Measurements from ENCODE around the gene DAD1. TPM values are rescaled to one million over a fixed set of nuclear protein-coding genes. Genes with fewer than 3 reads are reported as not detected.

DAD1 gene
- total RNA-seq, 5 donors from 2014 or later (not counting 1 experiment from before 2014, with no cell fraction given): 80.9 to 127 (median 113) TPM

DNA sequence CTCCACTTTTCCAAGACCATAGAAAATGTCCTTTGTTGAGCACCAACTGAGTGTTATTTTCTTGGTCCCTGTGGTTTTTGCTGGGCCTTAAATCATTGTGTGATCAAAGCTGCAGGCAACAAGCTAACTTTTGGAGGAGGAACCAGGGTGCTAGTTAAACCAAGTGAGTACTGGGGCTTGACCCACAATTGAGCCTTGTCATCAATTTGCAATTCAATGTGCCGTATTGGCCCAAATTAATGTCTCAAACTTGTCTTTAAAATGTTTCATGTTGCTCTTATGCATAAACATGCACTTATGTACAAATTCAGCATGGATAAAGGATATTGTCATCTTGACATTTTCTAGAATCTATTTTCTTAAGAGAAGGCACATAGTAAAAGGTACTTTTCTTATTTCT, 62.3 kb downstream of the DAD1 start:
- no CpG with 5 or more reads among the region's 1 CpG for WGBS (ENCODE audit: insufficient coverage)
- H3K9me3 Mint-ChIP-seq: no peaks in the 10 kb centered on the region
- H3K4me3 ChIP-seq (ENCODE audit: control insufficient read depth in 1 of 2, extremely low read depth in 1 of 2, low read length in 1 of 2): peak overlapping the region; percentile 35 to 47

DNA sequence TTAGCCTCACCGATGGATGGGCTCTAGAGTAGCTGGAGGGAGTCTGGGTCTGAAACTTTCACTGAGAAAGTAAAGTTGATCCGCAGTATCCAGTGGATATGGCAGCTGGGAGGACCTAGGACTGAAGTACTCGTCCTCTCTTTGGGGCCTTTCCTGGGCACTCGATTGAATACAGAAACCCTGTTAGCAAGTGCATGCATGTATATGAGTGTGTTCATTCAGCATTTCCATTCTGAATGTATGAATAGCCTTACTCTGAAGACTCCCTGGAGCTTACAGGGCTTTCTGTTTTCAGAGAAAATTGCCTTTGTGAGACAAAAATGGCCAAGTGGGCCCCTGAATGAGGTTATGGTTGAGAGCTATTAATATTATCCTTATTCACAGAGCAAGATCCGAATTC, 62.8 kb downstream of the DAD1 start:
- 40% methylated on average over 1 of the region's 5 CpGs for WGBS (ENCODE audit: insufficient coverage)
- Mint-ChIP-seq H3K27me3 (no peaks in the 10 kb centered on the region), H3K4me1 (peaks cover 91 to 96% (median 94%) of the 10 kb centered on the region in 3 donors), H3K4me3 (peak overlapping the region; percentile 82 to 86 (median 84)), H3K9me3 (no peaks in the 10 kb centered on the region), H3K27ac (peak overlapping the region; percentile 99), H3K36me3 (peaks cover 78% of the 10 kb centered on the region)
- Histone ChIP-seq H3K9me3 (no peaks in the 10 kb centered on the region), H3K4me3 (ENCODE audit: control insufficient read depth in 1 of 2, extremely low read depth in 1 of 2, low read length in 1 of 2) (peak overlapping the region; percentile 35 to 47), H3K27ac (ENCODE audit: low read length) (peak overlapping the region; percentile 90), H3K27me3 (replicated peaks in 1 of 2; ENCODE audit: control insufficient read depth in 2 of 2, extremely low read depth in 1 of 2, insufficient read depth in 2 of 2, low read length in 1 of 2) (no peaks in the 10 kb centered on the region), H3K4me1 (ENCODE audit: control insufficient read depth in 1 of 2, extremely low read depth in 1 of 2, insufficient read depth in 2 of 2, low read length in 2 of 2) (peaks cover 66 to 74% of the 10 kb centered on the region in 2 experiments), H3K36me3 (ENCODE audit: control insufficient read depth in 2 of 2, extremely low read depth in 1 of 2, insufficient read depth in 1 of 2, low read length in 1 of 2) (peaks cover 0 to 82% of the 10 kb centered on the region in 2 donors)
- CTCF ChIA-PET: interaction anchor here in 1 of 2 donors (0.8 to 2.6 kb wide), 7 partner anchors 10 to 30 kb away, joined by 3 to 9 read pairs (median 3); no protein-coding TSS in a partner anchor
- POLR2A ChIA-PET: interaction anchor here (0.9 to 5.0 kb wide), 4 partner anchors 15 to 29 kb away, joined by 3 to 45 read pairs (median 4); no protein-coding TSS in a partner anchor
- ATAC-seq (replicated peaks in 1 of 4): peak in 2 of 4 experiments; percentile 10 to 18
- no peak for DNase-seq

More for the DNA sequence above, 62.3 kb downstream of the DAD1 start:
- Histone ChIP-seq H3K36me3 (ENCODE audit: control insufficient read depth in 2 of 2, extremely low read depth in 1 of 2, insufficient read depth in 1 of 2, low read length in 1 of 2) (peaks cover 0 to 82% of the 10 kb centered on the region in 2 donors), H3K9me3 (no peaks in the 10 kb centered on the region), H3K27ac (ENCODE audit: low read length) (peak overlapping the region; percentile 90), H3K27me3 (replicated peaks in 1 of 2; ENCODE audit: control insufficient read depth in 2 of 2, extremely low read depth in 1 of 2, insufficient read depth in 2 of 2, low read length in 1 of 2) (no peaks in the 10 kb centered on the region), H3K4me1 (ENCODE audit: control insufficient read depth in 1 of 2, extremely low read depth in 1 of 2, insufficient read depth in 2 of 2, low read length in 2 of 2) (peaks cover 70 to 74% of the 10 kb centered on the region in 2 experiments)
- ATAC-seq (replicated peaks in 1 of 4): no peak
- Mint-ChIP-seq H3K36me3 (peaks cover 78% of the 10 kb centered on the region), H3K4me3 (peak overlapping the region; percentile 82 to 86 (median 84)), H3K4me1 (peaks cover 91 to 96% (median 94%) of the 10 kb centered on the region in 3 donors), H3K27ac (peak overlapping the region; percentile 99), H3K27me3 (no peaks in the 10 kb centered on the region)
- CTCF ChIA-PET: interaction anchor here (0.6 to 2.6 kb wide), 8 partner anchors 10 to 325 kb away, joined by 3 to 9 read pairs (median 3); no protein-coding TSS in a partner anchor
- no peak for DNase-seq
- POLR2A ChIA-PET: interaction anchor here (1.2 to 5.0 kb wide), 3 partner anchors 16 to 20 kb away, joined by 3 to 45 read pairs (median 4); no protein-coding TSS in a partner anchor

DNA sequence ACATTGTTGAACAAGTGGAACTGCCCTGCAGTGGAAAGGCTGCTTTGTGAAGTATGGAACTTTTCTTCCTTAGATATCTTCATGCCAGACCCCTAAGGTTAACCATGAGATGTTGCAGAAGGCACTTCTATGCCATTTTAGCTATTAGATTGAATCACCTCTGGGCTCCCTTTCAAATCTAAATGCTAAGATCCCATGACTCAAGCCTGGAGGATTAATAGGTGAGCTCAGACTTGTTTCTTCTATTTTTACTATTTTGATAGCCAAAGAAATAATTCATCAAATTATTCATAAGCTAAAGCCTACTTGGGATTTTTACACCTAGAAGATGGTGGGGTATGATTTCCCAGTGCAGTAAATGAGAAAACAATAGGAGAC, 64.3 kb downstream of the DAD1 start:
- peaks cover 67 to 76% of the 10 kb centered on the region in 2 experiments for H3K4me1 ChIP-seq (ENCODE audit: control insufficient read depth in 1 of 2, extremely low read depth in 1 of 2, insufficient read depth in 2 of 2, low read length in 2 of 2)

DNA sequence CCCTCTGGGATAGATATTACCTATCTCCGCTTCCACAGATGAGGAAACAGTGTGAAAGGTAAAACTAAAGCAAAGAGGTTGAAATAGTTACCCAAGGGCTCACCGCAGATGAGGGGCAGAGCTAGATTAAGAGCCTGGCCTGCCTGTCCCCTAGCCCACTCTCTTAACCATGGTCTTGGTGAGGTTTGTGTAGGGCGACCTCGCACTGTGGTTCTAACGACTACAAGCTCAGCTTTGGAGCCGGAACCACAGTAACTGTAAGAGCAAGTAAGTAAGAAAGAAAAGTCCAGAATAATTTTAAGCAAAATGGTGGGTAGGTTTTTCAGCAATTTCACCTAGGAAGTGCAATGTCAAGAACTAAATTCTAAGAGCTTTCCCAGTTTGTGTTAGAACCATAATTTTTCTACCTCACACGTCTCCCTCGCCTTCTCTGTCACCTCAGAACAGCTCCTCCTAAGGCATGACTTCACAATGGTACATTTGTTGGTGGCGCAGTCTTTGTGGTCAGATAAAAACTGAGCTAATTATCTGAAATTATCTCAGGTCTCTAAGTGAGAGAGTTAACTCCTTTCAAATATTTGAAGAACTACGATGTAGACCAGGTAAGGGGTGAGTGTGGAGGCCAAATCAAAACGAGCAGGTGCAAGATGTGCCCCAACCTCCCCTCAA, 64.8 kb downstream of the DAD1 start:
- DNase-seq (peak in 1 of 35 experiments; percentile 62), ATAC-seq (replicated peaks in 1 of 4) (peak in 2 of 4 experiments; percentile 6 to 28)
- Mint-ChIP-seq H3K4me3 (peak overlapping the region; percentile 82 to 86 (median 84)), H3K9me3 (no peaks in the 10 kb centered on the region), H3K27ac (peak overlapping the region; percentile 99), H3K27me3 (no peaks in the 10 kb centered on the region), H3K36me3 (peaks cover 84% of the 10 kb centered on the region), H3K4me1 (peaks cover 93 to 98% (median 96%) of the 10 kb centered on the region in 3 donors)
- H3K27ac ChIP-seq (ENCODE audit: low read length): peak overlapping the region; percentile 90
- CTCF ChIA-PET: interaction anchor here (0.5 to 1.5 kb wide), 21 partner anchors 8 to 610 kb away, joined by 3 to 11 read pairs (median 5); no protein-coding TSS in a partner anchor
- H3K36me3 ChIP-seq (ENCODE audit: control insufficient read depth in 2 of 2, extremely low read depth in 1 of 2, insufficient read depth in 1 of 2, low read length in 1 of 2): peaks cover 0 to 82% of the 10 kb centered on the region in 2 donors
- no peaks in the 10 kb centered on the region for H3K27me3 ChIP-seq (replicated peaks in 1 of 2; ENCODE audit: control insufficient read depth in 2 of 2, extremely low read depth in 1 of 2, insufficient read depth in 2 of 2, low read length in 1 of 2)
- POLR2A ChIA-PET: interaction anchor here (0.6 to 5.0 kb wide), 12 partner anchors 9 to 527 kb away, joined by 3 to 45 read pairs (median 4); no protein-coding TSS in a partner anchor
- H3K9me3 ChIP-seq: no peaks in the 10 kb centered on the region
- H3K4me1 ChIP-seq (ENCODE audit: control insufficient read depth in 1 of 2, extremely low read depth in 1 of 2, insufficient read depth in 2 of 2, low read length in 2 of 2): peaks cover 69 to 75% of the 10 kb centered on the region in 2 experiments
- no CpG with 5 or more reads among the region's 11 CpGs for WGBS (ENCODE audit: insufficient coverage)
- H3K4me3 ChIP-seq (ENCODE audit: control insufficient read depth in 1 of 2, extremely low read depth in 1 of 2, low read length in 1 of 2): peak overlapping the region; percentile 47 to 53

More for the DNA sequence above, 64.3 kb downstream of the DAD1 start:
- peak overlapping the region; percentile 47 to 53 for H3K4me3 ChIP-seq (ENCODE audit: control insufficient read depth in 1 of 2, extremely low read depth in 1 of 2, low read length in 1 of 2)
- H3K27ac ChIP-seq (ENCODE audit: low read length): peak overlapping the region; percentile 90
- no peaks in the 10 kb centered on the region for H3K9me3 ChIP-seq
- ChIA-PET CTCF (interaction anchor here (0.5 to 2.1 kb wide), 21 partner anchors 8 to 611 kb away, joined by 3 to 11 read pairs (median 5); no protein-coding TSS in a partner anchor), POLR2A (interaction anchor here (0.7 to 5.0 kb wide), 11 partner anchors 10 to 528 kb away, joined by 3 to 45 read pairs (median 4); no protein-coding TSS in a partner anchor)
- H3K27ac Mint-ChIP-seq: peak overlapping the region; percentile 99
- no peaks in the 10 kb centered on the region for H3K9me3 Mint-ChIP-seq
- peaks cover 0 to 82% of the 10 kb centered on the region in 2 donors for H3K36me3 ChIP-seq (ENCODE audit: control insufficient read depth in 2 of 2, extremely low read depth in 1 of 2, insufficient read depth in 1 of 2, low read length in 1 of 2)
- peaks cover 93 to 98% (median 96%) of the 10 kb centered on the region in 3 donors for H3K4me1 Mint-ChIP-seq
- no peaks in the 10 kb centered on the region for H3K27me3 ChIP-seq (replicated peaks in 1 of 2; ENCODE audit: control insufficient read depth in 2 of 2, extremely low read depth in 1 of 2, insufficient read depth in 2 of 2, low read length in 1 of 2)
- no peak for DNase-seq
- peaks cover 82% of the 10 kb centered on the region for H3K36me3 Mint-ChIP-seq
- H3K4me3 Mint-ChIP-seq: peak overlapping the region; percentile 82 to 86 (median 84)
- ATAC-seq (replicated peaks in 1 of 4): no peak
- H3K27me3 Mint-ChIP-seq: no peaks in the 10 kb centered on the region

DNA sequence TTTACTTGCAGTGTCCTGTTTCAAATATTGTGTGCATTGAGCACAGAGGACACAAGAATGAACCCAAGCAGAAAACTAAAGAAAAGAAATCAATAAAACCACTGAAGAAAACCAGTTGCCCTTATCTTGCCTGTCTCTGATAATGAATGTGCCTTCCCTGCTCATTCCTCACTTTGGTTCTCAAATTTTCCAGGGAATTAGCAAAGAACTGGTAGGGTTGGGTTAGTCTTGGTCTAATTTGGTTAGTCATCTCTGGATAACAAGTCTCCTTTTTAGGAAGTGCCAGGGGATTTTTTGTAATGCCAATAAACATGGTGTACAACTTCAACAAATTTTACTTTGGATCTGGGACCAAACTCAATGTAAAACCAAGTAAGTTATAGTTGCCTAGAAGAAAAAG, 65.7 kb downstream of the DAD1 start:
- H3K36me3 ChIP-seq (ENCODE audit: control insufficient read depth in 2 of 2, extremely low read depth in 1 of 2, insufficient read depth in 1 of 2, low read length in 1 of 2): peaks cover 0 to 80% of the 10 kb centered on the region in 2 donors
- POLR2A ChIA-PET: interaction anchor here in 1 of 2 donors (0.8 to 1.4 kb wide), 2 partner anchors 8 to 14 kb away, joined by 6 to 11 read pairs; no protein-coding TSS in a partner anchor
- no peak for DNase-seq

GRCh38 chr14:22522466-22522957, 66.5 kb downstream of the DAD1 start:
- H3K27ac Mint-ChIP-seq: peak overlapping the region; percentile 99
- no peaks in the 10 kb centered on the region for H3K9me3 Mint-ChIP-seq
- peaks cover 0 to 84% of the 10 kb centered on the region in 2 donors for H3K36me3 ChIP-seq (ENCODE audit: control insufficient read depth in 2 of 2, extremely low read depth in 1 of 2, insufficient read depth in 1 of 2, low read length in 1 of 2)
- H3K4me1 ChIP-seq (ENCODE audit: control insufficient read depth in 1 of 2, extremely low read depth in 1 of 2, insufficient read depth in 2 of 2, low read length in 2 of 2): peaks cover 74 to 76% of the 10 kb centered on the region in 2 experiments
- no CpG with 5 or more reads among the region's 1 CpG for WGBS (ENCODE audit: insufficient coverage)
- peak overlapping the region; percentile 38 to 47 for H3K4me3 ChIP-seq (ENCODE audit: control insufficient read depth in 1 of 2, extremely low read depth in 1 of 2, low read length in 1 of 2)
- DNase-seq (peak in 1 of 35 experiments; percentile 11), ATAC-seq (replicated peaks in 1 of 4) (no peak)
- POLR2A ChIA-PET: interaction anchor here (0.8 to 2.8 kb wide), 5 partner anchors 9 to 22 kb away, joined by 3 to 11 read pairs (median 6); no protein-coding TSS in a partner anchor
- H3K27me3 ChIP-seq (replicated peaks in 1 of 2; ENCODE audit: control insufficient read depth in 2 of 2, extremely low read depth in 1 of 2, insufficient read depth in 2 of 2, low read length in 1 of 2): no peaks in the 10 kb centered on the region
- peak overlapping the region; percentile 82 to 86 (median 84) for H3K4me3 Mint-ChIP-seq
- peak overlapping the region; percentile 90 for H3K27ac ChIP-seq (ENCODE audit: low read length)
- no peaks in the 10 kb centered on the region for H3K9me3 ChIP-seq
- H3K36me3 Mint-ChIP-seq: peaks cover 81% of the 10 kb centered on the region
- H3K4me1 Mint-ChIP-seq: peaks cover 95 to 98% (median 96%) of the 10 kb centered on the region in 3 donors
- CTCF ChIA-PET: interaction anchor here in 1 of 2 donors (0.7 to 1.4 kb wide), 4 partner anchors 15 to 525 kb away, joined by 3 to 5 read pairs (median 4); no protein-coding TSS in a partner anchor
- no peaks in the 10 kb centered on the region for H3K27me3 Mint-ChIP-seq

More for the DNA sequence above, 65.7 kb downstream of the DAD1 start:
- ATAC-seq (replicated peaks in 1 of 4): no peak
- H3K27me3 ChIP-seq (replicated peaks in 1 of 2; ENCODE audit: control insufficient read depth in 2 of 2, extremely low read depth in 1 of 2, insufficient read depth in 2 of 2, low read length in 1 of 2): no peaks in the 10 kb centered on the region
- no peaks in the 10 kb centered on the region for H3K9me3 ChIP-seq
- CTCF ChIA-PET: interaction anchor here in 1 of 2 donors (0.5 to 0.6 kb wide), 2 partner anchors 404 to 1720 kb away, joined by 3 to 8 read pairs; no protein-coding TSS in a partner anchor
- peak overlapping the region; percentile 90 for H3K27ac ChIP-seq (ENCODE audit: low read length)
- H3K4me1 ChIP-seq (ENCODE audit: control insufficient read depth in 1 of 2, extremely low read depth in 1 of 2, insufficient read depth in 2 of 2, low read length in 2 of 2): peaks cover 69 to 75% of the 10 kb centered on the region in 2 experiments
- Mint-ChIP-seq H3K4me1 (peaks cover 93 to 96% (median 95%) of the 10 kb centered on the region in 3 donors), H3K9me3 (no peaks in the 10 kb centered on the region), H3K4me3 (peak overlapping the region; percentile 82 to 86 (median 84)), H3K27me3 (no peaks in the 10 kb centered on the region), H3K36me3 (peaks cover 79% of the 10 kb centered on the region), H3K27ac (peak overlapping the region; percentile 99)
- H3K4me3 ChIP-seq (ENCODE audit: control insufficient read depth in 1 of 2, extremely low read depth in 1 of 2, low read length in 1 of 2): peak overlapping the region in 1 of 2 donors; percentile 47

Measured in T-cell (primary cell).